ENCODE results near the gene TPPP2. TPM values are rescaled to one million over a fixed set of nuclear protein-coding genes. Genes with fewer than 3 reads are reported as not detected.

TPPP2 gene
- total RNA-seq, result not detected in 2 replicates

GRCh38 chr14:21029917-21030316 lies at the start of gene TPPP2:
Gene TPPP2 (plus strand): TSS chr14:21030217. CDS start chr14:21030582, 365 bp downstream.

GRCh38 chr14:20989787-20990600 lies 40.0 kb upstream of the TPPP2 start, which contains the start of gene METTL17:
Gene METTL17 (plus strand): TSS chr14:20989980. CDS start chr14:20990003, 23 bp downstream.

GRCh38 chr14:20998674-20999366 lies 31.2 kb upstream of the TPPP2 start, which contains the start of gene SLC39A2:
Gene SLC39A2 (plus strand): TSS chr14:20999293. CDS start chr14:20999447, 154 bp downstream.

GRCh38 chr14:21024585-21025370 lies 5.2 kb upstream of the TPPP2 start, which contains the start of gene NDRG2:
Gene NDRG2 (minus strand): TSS chr14:21025061. CDS start chr14:21023315, 1,746 bp downstream.

GRCh38 chr14:21034707-21035106 lies 4.7 kb downstream of the TPPP2 start, which contains the start of gene RNASE13:
Gene RNASE13 (minus strand): TSS chr14:21034807. CDS start chr14:21034288, 519 bp downstream.

GRCh38 chr14:21041676-21042433 lies 11.8 kb downstream of the TPPP2 start, which contains the start of gene RNASE7:
Gene RNASE7 (plus strand): TSS chr14:21042362. CDS start chr14:21042993, 631 bp downstream.

GRCh38 chr14:21057803-21058675 lies 28.0 kb downstream of the TPPP2 start, which contains the start of gene RNASE8:
Gene RNASE8 (plus strand): TSS chr14:21057822. CDS start chr14:21057893, 71 bp downstream.

GRCh38 chr14:21070083-21070609 lies 40.1 kb downstream of the TPPP2 start, which contains the start of gene ARHGEF40:
Gene ARHGEF40 (plus strand): TSS chr14:21070304. CDS start chr14:21070397, 93 bp downstream.

Other genes with a start within 250 kb of the TPPP2 start
- 0.09 TPM in 1 of 2 replicates, not detected in the other for gene RNASE6, start 248.9 kb upstream of the TPPP2 start, total RNA-seq
- gene RNASE1, start 227.4 kb upstream of the TPPP2 start, total RNA-seq, result 46.7 and 82.6 TPM in 2 replicates
- gene RNASE3, start 138.8 kb upstream of the TPPP2 start, total RNA-seq, result not detected in 2 replicates
- not detected in 2 replicates for gene RNASE2, start 74.7 kb upstream of the TPPP2 start, total RNA-seq
- 24.1 and 24.5 TPM in 2 replicates for gene METTL17, start 40.2 kb upstream of the TPPP2 start, total RNA-seq
- gene SLC39A2, start 30.9 kb upstream of the TPPP2 start, total RNA-seq, result not detected in 2 replicates
- gene NDRG2, start 5.2 kb upstream of the TPPP2 start, total RNA-seq, result 0.09 TPM in 1 of 2 replicates, not detected in the other
- not detected in 2 replicates for gene RNASE13, start 4.6 kb downstream of the TPPP2 start, total RNA-seq
- not detected in 2 replicates for gene RNASE7, start 12.1 kb downstream of the TPPP2 start, total RNA-seq
- not detected in 2 replicates for gene RNASE8, start 27.6 kb downstream of the TPPP2 start, total RNA-seq
- 4.2 and 12.1 TPM in 2 replicates for gene ARHGEF40, start 40.1 kb downstream of the TPPP2 start, total RNA-seq
- gene ZNF219, start 68.4 kb downstream of the TPPP2 start, total RNA-seq, result 2.5 and 2.8 TPM in 2 replicates
- not detected in 2 replicates for gene TMEM253, start 70.8 kb downstream of the TPPP2 start, total RNA-seq
- gene OR5AU1, start 125.8 kb downstream of the TPPP2 start, total RNA-seq, result not detected in 2 replicates
- 644 and 806 TPM in 2 replicates for gene HNRNPC, start 239.2 kb downstream of the TPPP2 start, total RNA-seq
- not detected in 2 replicates for gene RPGRIP1, start 249.9 kb downstream of the TPPP2 start, total RNA-seq